ENCODE results near the gene CCDC30. TPM values are rescaled to one million over a fixed set of nuclear protein-coding genes. Genes with fewer than 3 reads are reported as not detected.

The CCDC30 gene
- total and polyA plus RNA-seq, 9 of the 15 experiments (the other 6 are each of a cell fraction or from before 2014, with no cell fraction given): 0.05 to 0.91 (median 0.24) TPM

- intact Hi-C loops (cut with micrococcal nuclease) (no loop called here), in situ Hi-C loops (cut with MboI) (no loop called here)
- Histone ChIP-seq H3K27me3 (ENCODE audit: control insufficient read depth in 2 of 2, insufficient read depth in 2 of 2, low read length in 2 of 2) (0 out of 5 replicates have a peak, but pooled peaks cover 0 to 4% of the 10 kb centered on the region in 2 experiments), H3K27ac (ENCODE audit: extremely low read depth, low read depth, low read length) (no peak overlapping the region), H4K20me1 (replicated peaks; ENCODE audit: control insufficient read depth, insufficient read depth, low read length) (no peaks in the 10 kb centered on the region), H3K9me1 (ENCODE audit: control insufficient read depth, insufficient read depth, low read length) (no peaks in the 10 kb centered on the region), H3K4me1 (replicated peaks in 1 of 2; ENCODE audit: control insufficient read depth in 2 of 2, insufficient read depth in 2 of 2, low read length in 2 of 2) (no peaks in the 10 kb centered on the region), H2AFZ (ENCODE audit: low read depth, low read length) (no peak overlapping the region), H3K9ac (ENCODE audit: insufficient read depth in 1 of 2, low read depth in 2 of 2, low read length in 2 of 2) (no peak overlapping the region), H3K79me2 (ENCODE audit: control insufficient read depth, insufficient read depth, low read length) (no peaks in the 10 kb centered on the region), H3K4me3 (no peak overlapping the region), H3K4me2 (ENCODE audit: insufficient read depth, low read length) (no peak overlapping the region), H3K9me3 (replicated peaks; ENCODE audit: control insufficient read depth, insufficient read depth, low read depth, low read length) (no peaks in the 10 kb centered on the region), H3K36me3 (ENCODE audit: control insufficient read depth, insufficient read depth, low read length) (no peaks in the 10 kb centered on the region)
- ChIA-PET CTCF (ENCODE audit: low intra/inter-chr PET ratio) (no interaction called here), POLR2A (interaction anchor here (0.6 to 0.9 kb wide), 3 partner anchors 37 to 201 kb away, joined by 3 to 5 read pairs (median 3); partner anchors contain the start of gene YBX1)
- 29% methylated on average over 1 of the region's 1 CpG for WGBS (ENCODE audit: insufficient coverage, low coverage, missing lambda C conversion rate)
- DNase-seq (ENCODE audit: extremely low read depth in 1 of 4, low spot score in 3 of 4) (no peak), FAIRE-seq (no peak), ATAC-seq (no peak)
- TF ChIP-seq ZNF347 (CRISPR knock-in tag; IDR thresholded peaks at IDR 0.05; ENCODE audit: low read depth) (no peak), MEF2A (IDR thresholded peaks at IDR 0.05; ENCODE audit: control insufficient read depth, low read depth, low read length) (no peak), ATF7 (IDR thresholded peaks at IDR 0.05) (0 out of 2 replicates have a peak, but pooled peaks have one; percentile 19)
- no TSS peak for BruUV-seq (replicated peaks)
These were observed 17.8 kb downstream of the CCDC30 start for GRCh38 chr1:42480921-42481320.

GRCh38 chr1:42482635-42483153 lies 19.6 kb downstream of the CCDC30 start:
- POLR2A ChIA-PET: interaction anchor here (0.6 kb wide), 1 partner anchor 964 kb away, joined by 3 read pairs; no protein-coding TSS in a partner anchor
- CTCF ChIA-PET (ENCODE audit: low intra/inter-chr PET ratio): no interaction called here
- no TSS peak for BruUV-seq (replicated peaks)
- H3K79me2 ChIP-seq (ENCODE audit: control insufficient read depth, insufficient read depth, low read length): no peaks in the 10 kb centered on the region
- H4K20me1 ChIP-seq (replicated peaks; ENCODE audit: control insufficient read depth, insufficient read depth, low read length): no peaks in the 10 kb centered on the region
- no peak for DNase-seq (ENCODE audit: extremely low read depth in 1 of 4, low spot score in 3 of 4)
- 0 out of 5 replicates have a peak, but pooled peaks cover 0 to 4% of the 10 kb centered on the region in 2 experiments for H3K27me3 ChIP-seq (ENCODE audit: control insufficient read depth in 2 of 2, insufficient read depth in 2 of 2, low read length in 2 of 2)
- no peak overlapping the region for H3K27ac ChIP-seq (ENCODE audit: extremely low read depth, low read depth, low read length)
- no peak overlapping the region for H3K9ac ChIP-seq (ENCODE audit: insufficient read depth in 1 of 2, low read depth in 2 of 2, low read length in 2 of 2)
- intact Hi-C loops (cut with micrococcal nuclease) (no loop called here), in situ Hi-C loops (cut with MboI) (no loop called here)
- no peaks in the 10 kb centered on the region for H3K9me3 ChIP-seq (replicated peaks; ENCODE audit: control insufficient read depth, insufficient read depth, low read depth, low read length)
- ATAC-seq: no peak
- H3K4me2 ChIP-seq (ENCODE audit: insufficient read depth, low read length): no peak overlapping the region
- FAIRE-seq: no peak
- H3K9me1 ChIP-seq (ENCODE audit: control insufficient read depth, insufficient read depth, low read length): no peaks in the 10 kb centered on the region
- 3% methylated on average over 2 of the region's 2 CpGs for WGBS (ENCODE audit: insufficient coverage, low coverage, missing lambda C conversion rate)
- H2AFZ ChIP-seq (ENCODE audit: low read depth, low read length): no peak overlapping the region
- no peak overlapping the region for H3K4me3 ChIP-seq
- H3K4me1 ChIP-seq (replicated peaks in 1 of 2; ENCODE audit: control insufficient read depth in 2 of 2, insufficient read depth in 2 of 2, low read length in 2 of 2): no peaks in the 10 kb centered on the region
- H3K36me3 ChIP-seq (ENCODE audit: control insufficient read depth, insufficient read depth, low read length): no peaks in the 10 kb centered on the region
- no peak for TF ChIP-seq HDAC3 (IDR thresholded peaks at IDR 0.05; ENCODE audit: borderline replicate concordance, partially characterized antibody)
- no peak for TF ChIP-seq RBFOX2 (IDR thresholded peaks at IDR 0.05; ENCODE audit: low read depth, low read length)
- no peak for TF ChIP-seq PCBP1 (IDR thresholded peaks at IDR 0.05; ENCODE audit: low read depth, low read length, poor library complexity, severe bottlenecking)
- no peak for TF ChIP-seq HNRNPK (IDR thresholded peaks at IDR 0.05; ENCODE audit: low read depth, low read length, poor library complexity, severe bottlenecking)
- TF ChIP-seq CHD4 (IDR thresholded peaks at IDR 0.05; ENCODE audit: insufficient read depth, insufficient replicate concordance, low read depth, low read length, poor library complexity, severe bottlenecking): no peak
- TF ChIP-seq ARID3B (CRISPR knock-in tag; IDR thresholded peaks at IDR 0.05; ENCODE audit: borderline replicate concordance): no peak
- TF ChIP-seq ZNF280B (CRISPR knock-in tag; IDR thresholded peaks at IDR 0.05): no peak
- TF ChIP-seq THRAP3 (IDR thresholded peaks at IDR 0.05; ENCODE audit: borderline replicate concordance): no peak
- no peak for TF ChIP-seq ZNF76 (CRISPR knock-in tag; IDR thresholded peaks at IDR 0.05; ENCODE audit: borderline replicate concordance)
